ENCODE results near the gene KRTAP10-10. TPM values are rescaled to one million over a fixed set of nuclear protein-coding genes. Genes with fewer than 3 reads are reported as not detected.
"Not testable (repeated sequence)": the region's sequence is repeated elsewhere in the genome, so short reads cannot be mapped to it uniquely, and the experiment has no call there.

The KRTAP10-10 gene
- total RNA-seq, 1 experiment from 2014 or later = not detected

GRCh38 chr21:44650265-44650972, 13.3 kb downstream of the KRTAP10-10 start:
- DNase-seq (ENCODE audit: low read depth) = no peak

DNA sequence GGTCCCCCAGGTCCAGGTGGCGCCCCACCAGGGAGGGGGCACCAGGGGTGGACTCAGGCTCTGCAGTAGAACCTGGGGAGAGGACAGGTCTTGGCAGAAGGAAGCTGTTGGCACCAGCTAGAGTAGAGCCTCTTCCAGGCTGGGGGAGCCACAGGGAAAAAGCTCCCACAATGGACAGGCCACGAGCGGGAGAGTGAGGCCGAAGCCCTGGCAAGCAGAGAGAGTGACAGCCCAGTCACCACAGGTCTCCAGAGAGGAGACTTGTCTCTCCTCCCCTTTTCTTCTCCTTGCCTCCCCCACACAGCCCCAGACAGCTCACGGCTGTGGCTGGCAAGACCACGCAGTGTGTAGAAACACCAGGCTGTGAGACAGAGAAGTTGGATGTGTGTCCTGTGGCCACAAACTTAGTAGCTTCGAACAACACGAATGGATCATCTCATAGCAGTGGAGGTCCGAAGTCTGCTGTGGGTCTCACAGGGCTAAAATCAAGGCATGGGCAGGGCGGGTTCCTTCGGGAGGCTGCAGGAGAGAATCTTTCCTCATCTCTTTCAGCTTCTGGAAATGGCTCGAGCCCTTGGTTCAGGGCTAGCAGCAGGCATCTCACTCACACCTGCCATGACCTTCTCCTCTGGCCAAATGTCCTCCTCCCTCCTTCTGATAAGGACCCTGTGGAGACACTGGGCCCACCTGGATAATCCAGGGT, 14.0 kb downstream of the KRTAP10-10 start:
- DNase-seq (ENCODE audit: low read depth) = no peak

- no peak for DNase-seq (ENCODE audit: low read depth)
These were observed 16.0 kb downstream of the KRTAP10-10 start for GRCh38 chr21:44653123-44653522.

- DNase-seq (ENCODE audit: low read depth) = no peak
These were observed 16.8 kb downstream of the KRTAP10-10 start for GRCh38 chr21:44653656-44654575.

- DNase-seq (ENCODE audit: low read depth) = no peak
These were observed 17.5 kb downstream of the KRTAP10-10 start, which contains the start of gene KRTAP12-4 for GRCh38 chr21:44654576-44655175. Gene KRTAP12-4 (minus strand): TSS chr21:44654659. CDS start chr21:44654614, 45 bp downstream.

GRCh38 chr21:44656868-44657267, 19.7 kb downstream of the KRTAP10-10 start:
- DNase-seq (ENCODE audit: low read depth) = no peak

DNA sequence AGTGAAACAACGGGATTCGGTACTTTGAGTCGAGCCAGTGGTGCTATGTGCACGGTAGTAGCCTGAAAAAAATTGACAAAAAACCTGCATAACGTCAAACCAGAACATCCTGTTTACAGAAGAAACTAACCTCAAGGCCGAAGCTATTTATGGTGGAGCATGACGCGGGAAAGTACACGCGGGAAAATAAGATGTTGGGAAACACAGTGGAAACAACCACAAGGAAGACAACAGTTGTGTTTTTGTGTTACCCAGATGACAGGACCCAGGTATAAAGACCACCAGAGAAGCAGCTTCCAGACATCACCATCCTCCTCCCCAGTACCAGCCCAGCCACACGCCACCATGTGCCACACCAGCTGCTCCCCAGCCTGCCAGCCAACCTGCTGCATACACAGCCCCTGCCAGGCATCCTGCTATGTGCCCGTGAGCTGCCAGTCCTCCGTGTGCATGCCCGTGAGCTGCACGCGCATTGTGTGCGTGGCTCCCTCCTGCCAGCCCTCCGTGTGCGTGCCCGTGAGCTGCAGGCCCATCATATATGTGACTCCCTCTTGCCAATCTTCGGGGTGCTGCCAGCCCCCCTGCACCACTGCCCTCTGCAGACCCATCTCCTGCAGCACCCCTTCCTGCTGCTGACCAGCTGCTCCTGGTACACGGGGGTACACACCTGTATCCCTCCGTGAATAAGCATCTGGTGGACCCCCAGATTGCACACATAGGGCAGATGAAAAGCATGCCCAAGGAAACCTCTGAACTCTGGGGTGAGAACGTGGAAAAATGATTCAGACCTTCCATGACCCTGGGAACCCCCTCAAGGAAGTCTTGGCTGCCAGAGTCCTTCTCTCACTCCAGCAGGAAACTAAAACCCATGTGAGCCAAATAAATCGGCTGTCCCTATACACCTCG, 20.7 kb downstream of the KRTAP10-10 start, which contains the start of gene KRTAP12-3:
TSS of gene KRTAP12-3 (plus strand) at position 298 of the 906 bp plus-strand sequence. CDS start at position 346, 48 bp downstream.
- no peak for DNase-seq (ENCODE audit: low read depth)

- DNase-seq (ENCODE audit: low read depth) = no peak
These were observed 21.4 kb downstream of the KRTAP10-10 start for GRCh38 chr21:44658541-44658910.

- DNase-seq (ENCODE audit: low read depth) = peak; percentile 65
These were observed 21.9 kb downstream of the KRTAP10-10 start for GRCh38 chr21:44658913-44659595.

DNA sequence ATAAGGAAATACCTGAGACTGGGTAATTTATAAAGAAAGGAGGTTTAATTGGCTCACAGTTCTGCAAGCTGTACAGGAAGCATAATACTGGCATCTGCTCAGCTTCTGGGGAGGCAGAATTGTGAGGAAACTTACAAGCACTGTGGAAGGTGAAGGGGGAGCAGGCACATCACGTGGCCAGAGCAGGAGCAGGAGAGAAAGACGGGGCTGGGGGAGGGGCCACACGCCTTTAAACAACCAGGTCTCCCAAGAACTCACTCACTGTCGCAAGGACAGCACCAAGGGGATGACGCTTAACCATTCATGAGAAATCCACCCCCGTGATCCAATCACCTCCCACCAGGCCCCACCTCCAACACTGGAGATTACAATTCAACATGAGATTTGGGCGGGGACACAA, 24.4 kb downstream of the KRTAP10-10 start:
- not testable (repeated sequence) for DNase-seq (ENCODE audit: low read depth)

- no peak for DNase-seq (ENCODE audit: low read depth)
These were observed 27.5 kb downstream of the KRTAP10-10 start for GRCh38 chr21:44664691-44665090.

DNA sequence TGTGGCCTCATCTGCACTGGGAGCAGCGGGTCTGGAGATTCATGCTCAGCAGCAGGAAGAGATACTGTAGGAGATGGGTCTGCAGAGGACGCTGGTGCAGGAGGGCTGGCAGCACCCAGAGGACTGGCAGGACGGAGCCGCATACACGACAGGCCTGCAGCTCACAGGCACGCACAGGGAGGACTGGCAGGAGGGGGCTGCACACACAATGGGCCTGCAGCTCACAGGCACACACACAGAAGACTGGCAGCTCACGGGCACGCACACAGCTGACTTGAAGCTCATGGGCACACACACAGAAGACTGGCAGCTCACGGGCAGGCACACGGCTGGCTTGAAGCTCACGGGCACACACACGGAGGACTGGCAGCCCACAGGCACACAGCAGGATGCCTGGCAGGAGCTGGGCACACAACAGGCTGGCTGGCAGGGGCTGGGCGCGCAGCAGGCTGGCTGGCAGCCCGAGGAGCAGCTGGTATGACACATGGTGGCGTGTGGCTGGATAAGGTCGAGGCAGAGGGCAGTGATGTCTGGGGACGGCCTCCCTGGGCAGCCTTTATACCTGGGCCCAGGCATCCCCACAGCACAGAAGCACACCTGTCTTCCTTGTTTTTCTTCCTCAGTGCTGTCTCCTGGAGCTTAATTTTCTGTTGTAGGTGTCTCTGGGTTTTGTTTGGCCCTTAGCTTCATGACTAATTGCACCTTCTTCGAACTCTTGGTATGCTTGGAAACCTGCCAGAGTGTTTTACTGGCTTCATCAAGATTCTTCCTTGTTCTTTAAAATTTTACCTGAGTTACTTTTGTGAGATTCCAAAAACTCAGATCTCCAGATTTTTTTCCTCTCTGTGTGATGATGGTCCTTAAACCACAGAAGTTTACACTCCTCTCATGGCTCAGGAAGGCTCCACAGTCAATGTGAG, 29.5 kb downstream of the KRTAP10-10 start, which contains the start of gene KRTAP12-2:
TSS of gene KRTAP12-2 (minus strand) at position 527 of the 920 bp plus-strand sequence. CDS start at position 486, 41 bp downstream.
- no peak for DNase-seq (ENCODE audit: low read depth)

GRCh38 chr21:44667612-44668011, 30.5 kb downstream of the KRTAP10-10 start:
- DNase-seq (ENCODE audit: low read depth) = no peak

DNA sequence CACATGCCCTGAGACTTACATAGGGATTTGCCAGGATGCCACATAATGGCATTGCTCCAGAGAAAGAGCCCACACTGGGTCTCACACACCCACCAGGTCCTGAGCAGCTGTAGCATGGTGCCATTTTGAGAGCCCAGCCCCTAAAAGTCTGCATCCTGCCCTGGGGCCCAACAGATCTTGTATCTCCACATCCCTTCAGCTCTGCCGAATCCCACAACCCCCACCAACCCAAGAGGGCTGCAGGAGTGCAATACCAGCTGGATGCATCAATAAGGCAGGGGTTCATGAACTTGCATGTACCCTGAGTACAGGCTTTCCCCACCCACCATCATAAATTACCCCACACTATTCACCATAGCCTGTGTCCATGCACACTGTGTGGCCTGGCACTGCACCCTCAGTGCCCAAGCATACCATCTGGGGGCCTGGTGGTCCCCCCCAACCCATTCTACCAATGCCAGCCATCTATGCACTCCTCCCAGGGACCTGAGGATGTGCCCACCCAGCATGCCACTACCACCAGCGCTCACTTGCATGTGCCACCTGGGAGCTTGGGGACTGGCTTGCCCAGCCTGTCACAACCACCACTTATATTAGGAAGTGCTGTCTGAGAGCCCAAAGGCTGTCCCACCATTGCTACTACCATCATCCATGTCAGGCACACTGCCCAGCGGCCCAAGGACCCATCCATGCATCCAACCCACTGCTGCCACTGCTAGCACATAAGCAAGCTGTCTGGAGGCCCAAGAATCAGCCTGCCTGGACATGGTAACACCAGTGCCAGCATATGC, 33.7 kb downstream of the KRTAP10-10 start:
- no peak for DNase-seq (ENCODE audit: low read depth)

DNA sequence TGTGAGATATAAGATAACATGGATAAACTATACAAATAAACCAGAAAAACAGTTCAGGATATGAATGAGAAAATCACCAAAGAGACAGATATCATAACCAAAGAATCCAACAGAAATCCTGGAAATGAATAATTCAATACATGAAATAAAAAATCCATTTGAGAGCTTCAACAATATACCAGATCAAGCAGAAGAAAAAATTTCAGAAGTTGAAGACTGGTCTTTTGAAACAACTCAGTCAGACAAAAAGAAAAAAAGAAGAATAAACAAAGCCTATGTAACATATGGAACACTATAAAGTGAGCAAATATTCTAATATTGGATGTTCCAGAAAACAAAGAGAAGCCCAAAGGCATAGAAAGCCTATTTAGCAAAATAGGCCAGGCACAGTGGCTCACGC, 34.8 kb downstream of the KRTAP10-10 start:
- no peak for DNase-seq (ENCODE audit: low read depth)

GRCh38 chr21:44677881-44678280, 40.7 kb downstream of the KRTAP10-10 start:
- no peak for DNase-seq (ENCODE audit: low read depth)

- DNase-seq (ENCODE audit: low read depth) = no peak
These were observed 44.0 kb downstream of the KRTAP10-10 start for GRCh38 chr21:44681152-44681551.
